GM18907 (cell line): Measurements from ENCODE around the gene MGAT4C.
A peak's percentile ranks its signal among the peaks of the same experiment; 100 is the strongest.
"Not testable (repeated sequence)": the region's sequence is repeated elsewhere in the genome, so short reads cannot be mapped to it uniquely, and the experiment has no call there.

Experiments used
- ATAC-seq: cut with Tn5 transposase; IDR thresholded peaks from one replicate; pipeline ENCODE4 v1.9.1; 2021; ENCODE audit warnings: mild to moderate bottlenecking, moderate library complexity; ENCODE audit not compliant: unreplicated experiment

The MGAT4C gene

DNA sequence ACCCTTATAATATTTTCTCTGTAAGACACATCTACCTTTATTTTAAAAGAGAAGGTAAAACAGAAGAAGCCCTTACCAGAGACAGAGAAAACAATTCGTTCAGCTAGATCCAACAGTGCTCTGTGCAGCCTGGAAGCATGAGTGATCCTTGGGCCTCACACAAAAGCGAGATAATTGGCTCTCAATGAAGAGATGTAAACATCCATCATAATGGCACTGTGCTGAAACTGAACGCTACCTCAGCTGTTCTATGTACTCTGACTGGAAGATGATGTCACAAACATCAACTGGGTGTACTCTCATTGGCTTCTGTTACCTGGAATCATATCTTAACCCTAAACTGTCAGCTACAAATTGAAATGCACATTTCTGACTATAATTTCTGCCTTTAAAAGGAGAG lies at the start of gene MGAT4C:
TSS of gene MGAT4C (minus strand) at position 229 of the 400 bp plus-strand sequence.
- no peak for ATAC-seq

DNA sequence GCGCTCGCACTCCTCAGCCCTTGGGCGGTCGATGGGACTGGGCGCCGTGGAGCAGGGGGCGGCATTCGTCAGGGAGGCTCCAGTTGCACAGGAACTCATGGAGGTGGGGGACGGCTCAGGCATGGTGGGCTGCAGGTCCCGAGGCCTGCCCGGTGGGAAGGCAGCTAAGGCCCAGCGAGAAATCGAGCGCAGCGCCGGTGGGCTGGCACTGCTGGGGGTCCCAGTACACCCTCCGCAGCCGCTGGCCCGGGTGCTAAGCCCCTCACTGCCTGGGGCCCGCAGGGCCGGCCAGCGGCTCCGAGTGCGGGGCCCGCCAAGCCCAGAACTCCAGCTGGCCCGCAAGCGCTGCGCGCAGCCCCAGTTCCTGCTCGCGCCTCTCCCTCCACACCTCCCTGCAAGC lies 40.2 kb upstream of the MGAT4C start:
- not testable (repeated sequence) for ATAC-seq

DNA sequence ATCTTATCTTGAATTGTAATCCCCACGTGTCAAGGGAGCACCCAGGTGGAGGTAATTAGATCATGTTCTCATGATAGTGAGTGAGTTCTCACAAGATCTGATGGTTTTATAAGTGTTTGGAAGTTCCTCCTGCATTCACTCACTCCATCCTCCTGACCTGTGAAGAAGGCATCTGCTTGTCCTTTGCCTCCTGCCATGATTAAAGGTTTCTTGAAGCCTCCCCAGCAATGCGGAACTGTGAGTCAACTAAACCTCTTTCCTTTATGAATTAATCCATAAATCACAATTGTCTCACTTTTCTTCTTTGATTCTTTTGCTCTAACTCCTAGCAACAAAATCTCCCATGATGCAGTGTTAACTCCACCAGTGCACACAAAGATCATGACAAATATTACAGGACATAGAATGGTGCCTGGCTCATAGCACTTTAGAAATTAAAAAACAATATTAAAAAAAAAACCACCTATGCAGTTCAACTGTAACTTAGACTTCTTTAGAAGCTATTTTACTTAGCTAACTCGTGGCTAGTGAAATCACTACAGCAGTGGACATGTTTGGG lies 37.6 kb upstream of the MGAT4C start:
- no peak for ATAC-seq

DNA sequence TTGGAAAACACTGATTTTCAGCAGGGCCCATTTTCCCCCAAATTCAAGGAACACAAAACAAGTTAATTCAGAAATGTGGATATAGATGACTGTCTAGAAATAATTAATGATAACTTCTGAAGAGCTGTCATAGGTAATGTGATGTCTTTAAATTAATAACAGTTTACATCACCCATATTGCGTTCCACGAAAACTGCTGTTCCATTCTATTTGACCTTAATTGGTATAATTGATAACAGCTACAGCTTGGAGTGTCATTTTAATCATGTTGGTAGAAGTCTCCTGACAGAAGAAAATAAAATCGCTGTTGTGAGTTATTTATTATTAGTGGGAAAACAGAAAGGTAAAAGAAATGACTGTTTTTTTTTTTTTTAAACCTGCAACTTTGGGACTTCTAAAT lies 36.3 kb upstream of the MGAT4C start:
- ATAC-seq, result no peak

GRCh38 chr12:86290615-86291014 lies 34.4 kb upstream of the MGAT4C start:
- no peak for ATAC-seq

GRCh38 chr12:86286119-86286518 lies 29.9 kb upstream of the MGAT4C start:
- ATAC-seq, result no peak

GRCh38 chr12:86283620-86284019 lies 27.4 kb upstream of the MGAT4C start:
- no peak for ATAC-seq

DNA sequence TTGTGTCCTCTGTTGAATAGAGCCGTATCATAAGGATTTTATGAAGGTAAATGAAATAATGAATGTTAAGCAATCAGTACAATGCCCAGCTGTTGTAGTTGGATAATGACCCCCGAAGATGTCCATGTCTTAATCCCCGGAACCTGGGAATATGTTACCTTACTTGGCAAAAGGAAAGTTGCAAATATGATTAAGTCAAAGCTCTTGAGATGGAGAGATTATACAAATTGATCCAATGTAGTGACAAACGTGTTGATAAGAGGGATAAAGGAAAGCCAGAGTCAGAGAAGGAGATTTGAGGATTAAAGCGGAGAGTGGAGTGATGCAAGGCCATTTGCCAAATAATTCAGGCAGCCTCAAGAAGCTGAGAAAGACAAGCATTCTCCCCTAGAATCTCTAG lies 19.2 kb upstream of the MGAT4C start:
- ATAC-seq, result no peak

- no peak for ATAC-seq
Measured at GRCh38 chr12:86265329-86265695, 9.1 kb upstream of the MGAT4C start.

DNA sequence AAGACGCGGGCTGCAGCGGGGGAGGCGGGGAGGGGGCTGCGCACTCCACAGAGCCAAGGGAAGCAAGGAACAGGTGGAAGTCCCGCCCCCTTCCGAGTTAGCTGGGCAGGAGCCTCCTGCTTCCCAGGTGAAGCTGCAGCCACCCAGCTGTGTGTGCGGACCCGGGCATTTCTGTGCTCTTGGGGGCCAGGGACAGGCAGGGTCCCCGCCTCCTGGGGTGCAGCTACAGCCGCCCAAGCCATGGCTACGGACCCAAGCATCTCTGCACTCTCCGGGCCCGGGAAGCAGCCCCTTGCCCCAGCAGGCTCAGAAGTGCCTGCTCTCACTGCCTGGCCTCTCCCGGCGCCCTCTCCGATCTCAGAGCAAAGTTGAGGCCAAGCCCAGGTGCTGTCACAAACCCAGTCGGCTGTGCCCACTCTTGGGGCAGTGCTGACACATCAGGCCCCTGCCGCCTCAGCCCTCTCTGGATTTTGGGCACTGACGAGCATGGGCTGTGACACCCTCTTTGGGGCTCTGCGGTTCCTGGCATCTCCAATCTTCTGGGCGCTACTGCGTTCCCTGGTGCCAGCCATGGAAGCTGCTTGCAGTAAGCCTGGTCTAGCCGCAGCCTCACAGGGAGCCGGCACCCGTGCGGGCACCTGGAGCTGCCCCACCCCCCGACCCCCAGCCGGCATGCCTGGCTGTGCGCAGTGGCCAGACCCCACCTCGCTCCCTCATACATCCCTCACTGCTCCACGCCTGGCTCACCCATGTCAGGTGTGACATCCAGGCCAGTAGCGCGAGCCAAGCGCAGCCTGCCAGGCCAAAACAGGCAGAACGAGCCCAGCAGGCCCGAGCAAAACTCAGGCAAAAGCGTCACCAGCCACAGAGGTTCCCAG lies 8.5 kb upstream of the MGAT4C start:
- no peak for ATAC-seq

GRCh38 chr12:86261578-86261977 lies 5.4 kb upstream of the MGAT4C start:
- ATAC-seq, result no peak

DNA sequence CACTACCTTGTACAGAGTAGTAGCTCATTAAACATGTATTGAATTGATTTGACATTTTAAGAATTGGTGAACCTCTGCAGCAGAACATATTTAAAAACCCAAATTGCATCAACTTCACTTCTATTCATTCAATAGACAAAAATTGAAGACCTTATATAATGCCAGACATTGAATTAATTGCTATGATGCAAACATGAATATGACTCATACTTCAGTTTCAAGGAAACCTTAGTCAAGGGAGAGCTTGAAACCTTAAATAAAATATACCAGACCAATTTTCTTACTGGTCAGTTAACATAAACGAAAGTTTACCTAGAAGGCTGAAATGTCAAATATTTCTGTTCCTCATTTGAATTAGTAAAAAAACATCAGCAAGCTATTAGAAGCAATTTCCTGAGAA lies 5.0 kb upstream of the MGAT4C start:
- ATAC-seq, result no peak

GRCh38 chr12:86260183-86260582 lies 4.0 kb upstream of the MGAT4C start:
- no peak for ATAC-seq

DNA sequence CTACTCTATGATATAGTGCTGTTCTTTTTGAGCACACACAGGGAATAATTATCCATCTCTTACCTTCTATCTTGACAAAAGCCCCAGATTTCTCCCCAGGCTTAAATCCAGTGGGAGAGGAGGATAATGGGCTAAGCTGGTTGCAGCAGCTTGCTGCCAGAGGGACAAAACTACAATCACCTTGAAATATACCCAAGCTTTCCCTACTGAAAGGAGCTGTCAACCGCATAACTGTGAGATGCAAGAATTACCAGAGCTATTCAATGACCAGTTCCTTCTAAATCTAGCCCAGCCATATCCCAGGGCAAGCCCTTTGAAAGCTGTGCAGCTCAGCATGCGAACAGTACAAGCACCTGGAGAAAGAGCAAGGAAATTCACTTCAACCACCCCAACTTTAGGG lies 943 bp upstream of the MGAT4C start:
- no peak for ATAC-seq

DNA sequence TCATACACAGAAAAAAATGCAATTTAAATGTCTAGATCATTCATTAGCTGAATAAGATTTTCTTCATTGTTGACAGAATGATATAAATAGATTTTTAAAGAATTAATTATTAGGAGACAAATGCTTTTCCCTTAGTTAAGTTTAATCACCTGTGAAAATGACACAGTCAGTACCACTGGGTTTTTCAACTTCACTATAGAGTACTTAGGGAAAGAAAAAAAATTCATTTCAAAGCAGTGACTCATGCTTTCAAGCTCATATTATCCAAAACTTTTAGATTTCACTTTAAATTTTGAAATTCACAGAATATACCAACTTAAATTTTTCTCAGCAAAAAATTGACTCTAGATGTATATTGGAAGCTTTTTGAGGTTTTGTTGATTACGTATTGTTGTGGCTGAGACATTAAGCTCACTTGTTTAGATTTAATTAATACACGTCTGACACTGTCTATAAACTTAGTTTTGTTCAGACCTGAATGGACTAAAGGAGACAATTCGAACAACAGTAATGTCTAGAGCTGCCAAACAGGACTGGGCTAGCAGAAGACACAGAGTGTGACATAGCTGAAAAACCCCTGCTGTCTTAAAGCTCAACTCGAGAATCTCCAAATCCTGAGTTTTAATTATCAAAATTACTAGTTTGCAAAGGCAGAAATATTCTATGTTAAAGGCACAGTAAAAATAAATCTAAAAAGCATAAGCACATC lies 1.6 kb downstream of the MGAT4C start:
- ATAC-seq, result no peak

DNA sequence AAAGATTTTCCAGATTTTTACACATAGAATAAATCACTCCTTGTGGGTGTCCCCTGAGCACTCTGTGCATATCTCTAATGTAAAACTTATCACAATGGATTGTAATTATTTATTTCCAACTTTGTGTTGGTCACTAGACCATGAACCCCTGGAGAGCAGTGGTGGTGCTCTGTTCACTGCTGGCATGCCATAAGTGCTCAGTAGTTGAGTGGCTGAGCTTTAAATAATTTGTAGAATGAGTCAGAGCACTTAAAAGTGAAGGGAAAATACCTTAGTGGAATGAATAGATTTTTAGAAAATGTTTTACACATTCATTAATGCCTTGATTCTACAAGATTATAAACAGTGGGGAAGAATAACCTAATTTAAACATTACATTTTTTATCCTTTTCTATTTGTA lies 6.3 kb downstream of the MGAT4C start:
- peak; percentile 56 for ATAC-seq

DNA sequence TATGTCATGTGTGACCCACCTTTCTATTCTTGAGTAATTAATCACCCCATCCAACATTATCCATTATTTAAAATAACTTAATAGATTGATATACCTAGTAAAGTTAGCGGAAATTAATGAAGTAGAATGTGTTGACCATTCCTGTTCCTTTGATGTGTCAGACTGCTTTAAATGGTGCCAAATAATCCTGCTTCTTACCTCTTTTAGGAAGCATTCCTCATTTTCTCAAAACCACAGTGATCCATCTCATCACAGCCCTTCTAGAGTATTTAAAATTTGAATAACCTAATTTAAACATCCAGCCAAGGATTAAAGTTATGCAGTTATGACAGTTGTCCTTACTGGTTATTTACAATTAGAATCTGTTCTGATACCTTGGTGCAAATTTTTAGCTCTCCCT lies 6.9 kb downstream of the MGAT4C start:
- ATAC-seq, result no peak

- ATAC-seq, result no peak
Measured at GRCh38 chr12:86247871-86248270, 8.3 kb downstream of the MGAT4C start.

DNA sequence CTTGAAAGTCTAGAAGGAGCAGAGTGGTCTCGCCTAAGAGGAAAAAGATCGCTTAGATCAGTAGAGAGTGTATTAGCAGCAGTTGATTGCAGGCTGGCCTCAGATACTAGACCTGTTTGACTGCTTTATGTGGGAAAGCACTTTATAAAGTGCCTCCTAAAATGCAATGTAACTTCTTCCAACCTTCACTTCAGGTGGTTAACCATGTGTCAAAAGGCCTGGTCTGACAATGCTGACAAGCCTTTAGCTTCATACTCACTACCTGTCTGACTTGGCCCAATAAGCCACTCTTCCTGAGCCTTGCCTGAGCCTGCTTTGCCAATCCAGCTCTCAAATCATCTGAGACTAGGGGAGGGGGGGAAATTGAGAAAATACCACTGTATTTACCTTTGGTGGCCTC lies 14.6 kb downstream of the MGAT4C start:
- ATAC-seq, result no peak

DNA sequence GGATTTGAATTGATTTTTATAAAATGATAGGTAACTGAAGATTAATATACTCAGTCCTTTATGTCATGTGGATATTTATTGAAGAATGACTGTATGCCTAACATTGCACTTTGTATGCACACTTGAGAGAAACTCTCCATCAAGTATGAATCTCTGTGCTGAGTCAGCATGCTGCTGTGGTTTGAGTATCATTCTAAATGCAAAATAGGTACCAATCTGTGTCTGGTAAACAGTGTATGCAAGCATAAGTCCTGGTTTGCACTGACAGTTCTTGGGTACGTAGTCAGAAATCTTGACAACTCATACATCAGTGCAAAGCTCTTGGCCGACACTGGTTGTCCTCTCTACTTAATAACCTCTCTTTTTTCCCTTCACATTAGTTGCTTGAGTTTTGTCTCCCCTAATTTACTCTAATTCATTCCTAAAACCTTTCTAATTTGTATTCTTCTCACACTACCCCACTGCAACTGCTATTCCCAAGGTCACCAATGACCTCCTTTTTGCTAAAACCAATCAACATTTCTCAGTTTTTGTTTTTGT lies 21.8 kb downstream of the MGAT4C start:
- ATAC-seq, result no peak

GRCh38 chr12:86233126-86233525 lies 23.1 kb downstream of the MGAT4C start:
- no peak for ATAC-seq
